Activated CD8-positive, alpha-beta memory T cell treated with anti-CD3 and anti-CD28 coated beads, Interleukin-2, amount 10 ng/mL, durations not matched to agents 7 days and 5 days (primary cell): ENCODE results near the gene LRIG1. TPM values are rescaled to one million over a fixed set of nuclear protein-coding genes. Genes with fewer than 3 reads are reported as not detected.
A peak's percentile ranks its signal among the peaks of the same experiment; 100 is the strongest.

Source experiments
- ATAC-seq: fragments of 150-1000 bp; cut with Tn5 transposase; one replicate; pipeline ENCODE4 v1.10.0; 2021; ENCODE audit warnings: moderate library complexity
- CTCF ChIA-PET: fragments of 350-600 bp; sonication (Branson Sonifier 250); formaldehyde crosslinking; loops from one replicate; lab custom pipeline; 2021; ENCODE audit warnings: antibody characterized with exemption; lab: Charles Lee
- DNase-seq: peaks from one replicate; pipeline ENCODE4 v3.0.0-alpha.2; 2020
- H3K27ac Mint-ChIP-seq: one replicate; pipeline ENCODE4 v1.8.0; 2021; ENCODE audit warnings: mild to moderate bottlenecking, mixed read lengths
- H3K27me3 Mint-ChIP-seq: one replicate; pipeline ENCODE4 v1.8.0; 2021; ENCODE audit warnings: mixed read lengths
- H3K36me3 Mint-ChIP-seq: one replicate; pipeline ENCODE4 v1.8.0; 2021; ENCODE audit warnings: mild to moderate bottlenecking, mixed read lengths
- H3K4me1 Mint-ChIP-seq: one replicate; pipeline ENCODE4 v1.8.0; 2021; ENCODE audit warnings: mixed read lengths
- H3K4me3 Mint-ChIP-seq: one replicate; pipeline ENCODE4 v1.8.0; 2021; ENCODE audit warnings: mild to moderate bottlenecking, moderate library complexity, mixed read lengths
- H3K9me3 Mint-ChIP-seq: one replicate; pipeline ENCODE4 v1.8.0; 2022; ENCODE audit warnings: low read depth, mixed read lengths
- total RNA-seq, 2 experiments: library from RNA; stranded (reverse); gene quantifications; one replicate each; pipeline ENCODE4 v1.2.3, GENCODE V29; 2021

Gene LRIG1
- total RNA-seq, 2 experiments from 2014 or later: 21.0 to 31.6 TPM

DNA sequence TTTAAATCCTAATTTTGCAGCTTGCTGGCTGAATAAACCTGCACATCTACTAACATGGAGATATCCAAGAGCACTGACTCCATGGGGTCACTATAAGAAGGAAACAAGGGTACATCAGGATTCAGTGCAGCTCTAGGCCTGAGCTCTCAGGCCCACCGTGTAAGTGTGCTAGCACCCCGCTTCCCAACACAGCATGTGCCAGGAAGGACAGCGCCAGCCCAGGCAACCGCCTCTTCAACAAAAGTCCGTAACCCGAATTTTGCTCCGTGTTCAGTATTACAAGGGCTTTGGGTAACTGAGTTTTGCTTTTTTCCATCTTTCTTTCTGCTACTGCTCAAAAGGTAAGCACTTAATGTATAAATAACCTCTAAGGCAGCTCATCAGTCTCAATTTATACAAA, 89.8 kb downstream of the LRIG1 start:
- Mint-ChIP-seq H3K27ac (no peak overlapping the region), H3K36me3 (peaks cover 11% of the 10 kb centered on the region), H3K4me1 (peaks cover 21% of the 10 kb centered on the region), H3K9me3 (no peaks in the 10 kb centered on the region), H3K27me3 (no peaks in the 10 kb centered on the region), H3K4me3 (no peak overlapping the region)
- no peak for DNase-seq
- CTCF ChIA-PET: interaction anchor here (1.2 kb wide), 2 partner anchors 80 to 412 kb away, joined by 3 to 5 read pairs; no protein-coding TSS in a partner anchor
- no peak for ATAC-seq

DNA sequence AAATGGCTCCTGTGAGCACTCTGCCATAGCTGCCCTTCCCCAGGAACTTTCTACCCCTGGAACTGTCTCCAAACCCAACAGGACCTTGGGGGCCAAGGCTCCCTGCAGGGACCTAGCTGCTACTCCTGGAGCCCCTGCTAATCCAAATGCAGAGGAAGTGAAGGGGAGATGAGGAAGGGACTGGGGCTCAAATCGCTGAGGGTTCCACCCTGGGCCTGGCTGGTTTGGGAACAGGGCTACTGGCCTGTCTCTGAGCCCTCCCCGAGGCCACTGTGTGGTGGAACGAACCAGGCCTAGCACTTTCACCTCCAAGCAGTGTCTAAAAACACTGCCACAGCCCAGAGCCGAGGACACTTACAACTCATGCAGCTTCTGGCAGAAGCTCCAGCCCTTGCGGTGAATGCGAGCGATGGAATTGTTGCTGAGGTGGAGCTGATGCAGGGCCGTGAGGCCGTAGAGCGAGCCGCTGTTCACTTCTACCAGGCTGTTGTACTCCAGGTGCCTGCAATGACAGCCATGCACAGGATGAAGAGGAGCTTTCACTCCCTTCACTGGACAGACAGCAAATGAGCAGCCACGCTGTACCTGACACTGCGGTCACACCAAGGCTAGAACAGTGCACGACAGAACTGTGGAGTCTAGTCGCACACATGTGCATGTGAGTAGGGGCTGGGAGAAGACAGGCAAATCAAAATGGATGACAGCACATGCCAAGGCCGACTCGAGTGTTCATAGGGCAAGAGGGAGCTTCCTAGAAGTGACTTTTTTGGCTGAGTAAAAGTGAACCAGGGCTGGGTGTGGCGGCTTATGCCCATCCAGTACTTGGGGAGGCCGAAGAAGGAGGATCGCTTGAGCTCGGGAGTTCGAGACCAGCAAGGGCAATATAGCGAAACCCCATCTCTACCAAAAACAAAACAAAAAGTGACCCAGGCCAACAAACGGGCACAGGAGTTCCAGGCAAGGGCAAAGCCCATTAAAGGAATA, 90.8 kb downstream of the LRIG1 start:
- ATAC-seq (no peak), DNase-seq (no peak)
- CTCF ChIA-PET: interaction anchor here (0.5 to 1.5 kb wide), 6 partner anchors 15 to 412 kb away, joined by 3 to 6 read pairs (median 3); no protein-coding TSS in a partner anchor
- Mint-ChIP-seq H3K4me3 (no peak overlapping the region), H3K36me3 (peaks cover 11% of the 10 kb centered on the region), H3K27ac (no peak overlapping the region), H3K27me3 (no peaks in the 10 kb centered on the region), H3K9me3 (no peaks in the 10 kb centered on the region), H3K4me1 (peaks cover 21% of the 10 kb centered on the region)

DNA sequence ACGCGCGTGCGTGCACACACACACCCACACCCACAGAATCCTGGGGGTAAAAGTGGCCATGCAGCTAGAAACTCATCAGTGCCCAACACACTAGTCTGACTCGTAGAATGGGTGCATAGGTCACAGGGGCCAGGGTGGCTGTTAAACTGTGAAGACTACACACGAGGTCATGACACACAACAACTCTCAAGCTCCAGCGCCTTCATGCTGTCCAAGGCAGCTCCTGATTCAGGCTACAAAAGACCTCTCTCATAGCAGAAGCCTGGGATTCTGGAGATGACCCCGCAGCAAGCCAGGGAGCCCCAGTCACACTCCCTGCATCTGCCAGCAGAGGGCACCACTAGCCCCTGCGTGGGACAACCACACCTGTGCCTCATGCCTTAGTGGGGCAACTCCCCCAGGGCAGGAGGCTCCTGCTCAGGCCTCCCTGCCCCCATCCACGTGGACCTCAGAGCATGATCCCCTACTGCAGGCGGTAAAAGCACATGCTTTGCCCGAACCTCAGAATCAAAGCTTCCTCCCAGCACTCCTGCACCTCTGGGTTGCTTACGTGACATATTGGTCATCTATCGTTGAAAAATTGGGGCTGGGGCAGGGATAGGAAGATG, 93.1 kb downstream of the LRIG1 start:
- H3K9me3 Mint-ChIP-seq: no peaks in the 10 kb centered on the region
- H3K27me3 Mint-ChIP-seq: no peaks in the 10 kb centered on the region
- peak overlapping the region; percentile 28 for H3K27ac Mint-ChIP-seq
- no peak overlapping the region for H3K4me3 Mint-ChIP-seq
- peaks cover 9% of the 10 kb centered on the region for H3K36me3 Mint-ChIP-seq
- DNase-seq (peak; percentile 78), ATAC-seq (peak; percentile 88)
- peaks cover 12% of the 10 kb centered on the region for H3K4me1 Mint-ChIP-seq
- CTCF ChIA-PET: interaction anchor here (0.6 to 2.8 kb wide), 27 partner anchors 10 to 415 kb away, joined by 3 to 15 read pairs (median 4); no protein-coding TSS in a partner anchor

DNA sequence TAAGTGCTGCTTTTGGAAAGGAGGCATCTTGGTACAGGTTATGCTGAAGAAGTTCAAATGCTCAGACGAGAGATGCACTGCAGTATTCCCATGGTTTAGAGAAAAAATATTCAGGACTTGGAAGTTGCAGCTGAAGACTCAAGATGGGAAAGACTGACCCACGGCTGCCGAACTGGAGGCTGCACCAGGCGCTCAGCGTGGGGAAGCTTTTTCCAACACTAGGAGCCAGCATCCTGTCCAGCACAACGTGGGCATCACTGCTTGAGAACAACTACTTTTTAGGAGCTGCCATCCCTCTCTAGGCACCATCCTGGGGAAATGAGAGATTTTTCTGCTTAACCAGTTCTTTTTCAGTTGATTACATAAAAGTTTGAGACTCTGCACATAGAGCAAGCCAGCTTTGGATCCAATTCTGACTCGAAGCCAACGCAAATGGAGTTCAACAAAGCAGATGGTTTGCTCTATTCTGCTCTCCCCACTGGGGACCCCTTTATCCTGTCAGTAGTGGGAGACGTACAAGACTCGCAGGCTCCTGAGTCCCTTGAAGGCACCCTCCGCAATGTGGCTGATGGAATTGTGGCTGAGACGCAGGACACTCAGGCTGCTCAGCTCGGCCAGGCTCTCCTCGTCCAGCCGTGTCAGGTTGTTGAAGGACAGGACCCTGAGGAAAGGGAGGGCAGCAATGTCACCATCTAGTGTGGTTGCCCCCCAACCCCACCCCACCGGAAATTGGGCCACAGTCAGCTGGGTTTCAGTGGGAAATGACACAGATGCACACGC, 93.8 kb downstream of the LRIG1 start:
- no peaks in the 10 kb centered on the region for H3K27me3 Mint-ChIP-seq
- CTCF ChIA-PET: interaction anchor here (0.7 to 2.8 kb wide), 22 partner anchors 13 to 415 kb away, joined by 3 to 15 read pairs (median 4); no protein-coding TSS in a partner anchor
- no peak for ATAC-seq
- H3K4me1 Mint-ChIP-seq: peaks cover 6% of the 10 kb centered on the region
- H3K36me3 Mint-ChIP-seq: peaks cover 4% of the 10 kb centered on the region
- no peaks in the 10 kb centered on the region for H3K9me3 Mint-ChIP-seq
- H3K27ac Mint-ChIP-seq: no peak overlapping the region
- no peak overlapping the region for H3K4me3 Mint-ChIP-seq
- DNase-seq: no peak

- CTCF ChIA-PET: interaction anchor here (0.7 to 2.8 kb wide), 7 partner anchors 12 to 416 kb away, joined by 3 to 15 read pairs (median 5); no protein-coding TSS in a partner anchor
- no peaks in the 10 kb centered on the region for H3K27me3 Mint-ChIP-seq
- no peak for ATAC-seq
- H3K36me3 Mint-ChIP-seq: no peaks in the 10 kb centered on the region
- no peak overlapping the region for H3K27ac Mint-ChIP-seq
- no peak for DNase-seq
- no peak overlapping the region for H3K4me3 Mint-ChIP-seq
- no peaks in the 10 kb centered on the region for H3K9me3 Mint-ChIP-seq
- H3K4me1 Mint-ChIP-seq: peaks cover 5% of the 10 kb centered on the region
These were observed 94.7 kb downstream of the LRIG1 start for GRCh38 chr3:66406163-66406562.

DNA sequence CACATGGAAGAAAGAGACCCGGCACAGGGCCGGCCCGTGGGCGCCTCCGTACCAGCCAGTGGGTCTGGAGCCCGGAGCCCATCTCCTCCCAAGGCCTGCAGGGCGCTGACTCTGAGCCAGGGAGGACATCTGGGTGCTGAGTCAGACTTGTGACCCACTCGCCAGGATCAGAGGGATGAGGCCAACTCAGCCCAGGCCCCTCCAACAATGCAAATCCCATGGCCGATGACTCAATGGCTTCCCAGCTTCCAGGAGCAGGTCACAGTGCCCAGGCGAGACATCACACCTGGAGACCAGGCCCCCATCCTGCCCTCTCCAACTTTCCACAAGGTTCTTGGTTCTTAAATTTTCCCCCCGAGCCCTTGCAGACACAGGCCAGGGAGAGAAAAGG, 95.1 kb downstream of the LRIG1 start:
- Mint-ChIP-seq H3K27me3 (no peaks in the 10 kb centered on the region), H3K36me3 (no peaks in the 10 kb centered on the region), H3K4me1 (peaks cover 5% of the 10 kb centered on the region), H3K27ac (no peak overlapping the region), H3K4me3 (no peak overlapping the region), H3K9me3 (no peaks in the 10 kb centered on the region)
- ATAC-seq (no peak), DNase-seq (no peak)
- CTCF ChIA-PET: interaction anchor here (2.8 kb wide), 1 partner anchor 417 kb away, joined by 15 read pairs; no protein-coding TSS in a partner anchor

GRCh38 chr3:66404903-66405700, 95.7 kb downstream of the LRIG1 start:
- Mint-ChIP-seq H3K9me3 (no peaks in the 10 kb centered on the region), H3K27ac (no peak overlapping the region), H3K27me3 (no peaks in the 10 kb centered on the region), H3K36me3 (no peaks in the 10 kb centered on the region), H3K4me3 (no peak overlapping the region), H3K4me1 (peaks cover 5% of the 10 kb centered on the region)
- no peak for DNase-seq
- no peak for ATAC-seq
- CTCF ChIA-PET: interaction anchor here (0.6 to 2.8 kb wide), 6 partner anchors 27 to 417 kb away, joined by 3 to 15 read pairs (median 3); no protein-coding TSS in a partner anchor

GRCh38 chr3:66404197-66404596, 96.6 kb downstream of the LRIG1 start:
- Mint-ChIP-seq H3K4me1 (peaks cover 5% of the 10 kb centered on the region), H3K9me3 (no peaks in the 10 kb centered on the region), H3K27ac (no peak overlapping the region), H3K4me3 (no peak overlapping the region), H3K27me3 (no peaks in the 10 kb centered on the region), H3K36me3 (no peaks in the 10 kb centered on the region)
- CTCF ChIA-PET: interaction anchor here (1.0 to 1.7 kb wide), 4 partner anchors 26 to 150 kb away, joined by 3 to 5 read pairs (median 3); no protein-coding TSS in a partner anchor
- ATAC-seq (no peak), DNase-seq (no peak)

GRCh38 chr3:66403323-66403990, 97.4 kb downstream of the LRIG1 start:
- H3K27me3 Mint-ChIP-seq: no peaks in the 10 kb centered on the region
- H3K4me3 Mint-ChIP-seq: no peak overlapping the region
- CTCF ChIA-PET: interaction anchor here (1.3 to 1.7 kb wide), 3 partner anchors 25 to 142 kb away, joined by 3 to 5 read pairs (median 3); no protein-coding TSS in a partner anchor
- H3K27ac Mint-ChIP-seq: no peak overlapping the region
- ATAC-seq (no peak), DNase-seq (no peak)
- H3K36me3 Mint-ChIP-seq: no peaks in the 10 kb centered on the region
- H3K4me1 Mint-ChIP-seq: peaks cover 5% of the 10 kb centered on the region
- no peaks in the 10 kb centered on the region for H3K9me3 Mint-ChIP-seq

- DNase-seq (no peak), ATAC-seq (no peak)
- Mint-ChIP-seq H3K27me3 (no peaks in the 10 kb centered on the region), H3K27ac (peak overlapping the region; percentile 5), H3K4me3 (no peak overlapping the region), H3K36me3 (peaks cover 2% of the 10 kb centered on the region), H3K4me1 (peaks cover 2% of the 10 kb centered on the region), H3K9me3 (no peaks in the 10 kb centered on the region)
- CTCF ChIA-PET: no interaction called here
These were observed 98.1 kb downstream of the LRIG1 start for GRCh38 chr3:66402596-66403290.
